GM18502 (cell line): ENCODE data around the gene CBX7.
A peak's percentile ranks its signal among the peaks of the same experiment; 100 is the strongest.

ENCODE experiments used
- ATAC-seq: cut with Tn5 transposase; IDR thresholded peaks from one replicate; pipeline ENCODE4 v1.9.1; 2021; ENCODE audit warnings: mild to moderate bottlenecking; ENCODE audit not compliant: unreplicated experiment, poor library complexity

CBX7 gene

DNA sequence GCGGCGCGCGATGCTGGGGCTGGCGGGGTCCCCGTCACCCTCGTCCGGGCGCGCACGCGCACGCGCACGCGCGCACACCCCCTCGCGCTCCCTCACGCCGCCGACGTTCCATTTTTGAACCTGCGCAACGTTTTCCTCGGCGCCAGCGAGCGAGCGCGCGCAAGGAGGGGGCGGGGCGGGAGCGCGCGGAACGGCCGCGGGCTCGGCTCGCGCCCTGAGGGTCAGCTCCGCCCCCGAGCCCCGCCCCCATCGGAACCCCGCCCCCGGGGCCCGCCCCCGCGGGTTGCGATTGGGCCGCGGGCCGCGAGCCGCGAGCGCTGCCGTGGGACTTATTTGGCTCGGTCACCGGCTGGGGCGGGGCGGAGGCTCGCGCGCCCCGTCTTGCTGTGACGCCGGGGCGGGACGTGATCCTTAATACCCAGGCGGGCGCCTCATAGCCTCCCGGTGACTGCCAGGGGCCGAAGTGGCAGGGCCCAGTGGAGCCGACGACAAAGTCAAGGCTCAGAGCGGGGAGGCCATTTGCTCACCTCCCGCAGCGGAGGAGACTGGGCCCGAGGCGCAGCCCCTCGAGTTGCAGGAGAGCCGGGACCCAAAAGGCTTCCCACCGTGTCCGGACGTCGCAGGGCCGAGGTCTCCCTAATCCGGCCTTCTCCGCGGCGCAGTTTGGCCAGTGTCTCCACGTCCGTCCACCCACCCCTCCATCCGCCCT, at the start of gene CBX7:
Gene CBX7 (minus strand): TSS at position 170 of the 709 bp plus-strand sequence. CDS start 236 bp downstream, outside the sequence.
- peak; percentile 67 for ATAC-seq

- ATAC-seq, result no peak
Measured at GRCh38 chr22:39197578-39197977, 45.1 kb upstream of the CBX7 start.

DNA sequence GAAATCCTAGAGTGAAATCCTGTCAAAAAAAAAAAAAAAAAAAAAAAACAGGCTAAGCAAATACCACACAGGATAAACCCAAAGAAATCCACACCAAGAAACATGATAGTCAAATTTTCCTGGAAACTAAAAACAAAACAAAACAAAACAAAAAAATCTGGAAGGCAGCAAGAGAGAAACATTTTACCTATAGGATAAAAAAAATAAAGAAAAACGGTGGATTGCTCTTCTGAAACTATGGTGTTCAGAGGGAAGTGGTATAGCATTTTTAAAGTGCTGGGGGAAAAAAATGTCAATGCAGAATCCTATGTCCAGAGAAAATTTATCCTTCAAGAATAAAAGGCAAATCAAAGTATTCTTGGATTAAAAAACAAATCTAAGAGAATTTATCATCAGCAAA, 41.6 kb upstream of the CBX7 start:
- ATAC-seq, result no peak

- ATAC-seq, result no peak
Measured at GRCh38 chr22:39188809-39189208, 36.3 kb upstream of the CBX7 start.

- no peak for ATAC-seq
Measured at GRCh38 chr22:39185601-39186012, 33.1 kb upstream of the CBX7 start.

- no peak for ATAC-seq
Measured at GRCh38 chr22:39184586-39185577, 32.4 kb upstream of the CBX7 start.

DNA sequence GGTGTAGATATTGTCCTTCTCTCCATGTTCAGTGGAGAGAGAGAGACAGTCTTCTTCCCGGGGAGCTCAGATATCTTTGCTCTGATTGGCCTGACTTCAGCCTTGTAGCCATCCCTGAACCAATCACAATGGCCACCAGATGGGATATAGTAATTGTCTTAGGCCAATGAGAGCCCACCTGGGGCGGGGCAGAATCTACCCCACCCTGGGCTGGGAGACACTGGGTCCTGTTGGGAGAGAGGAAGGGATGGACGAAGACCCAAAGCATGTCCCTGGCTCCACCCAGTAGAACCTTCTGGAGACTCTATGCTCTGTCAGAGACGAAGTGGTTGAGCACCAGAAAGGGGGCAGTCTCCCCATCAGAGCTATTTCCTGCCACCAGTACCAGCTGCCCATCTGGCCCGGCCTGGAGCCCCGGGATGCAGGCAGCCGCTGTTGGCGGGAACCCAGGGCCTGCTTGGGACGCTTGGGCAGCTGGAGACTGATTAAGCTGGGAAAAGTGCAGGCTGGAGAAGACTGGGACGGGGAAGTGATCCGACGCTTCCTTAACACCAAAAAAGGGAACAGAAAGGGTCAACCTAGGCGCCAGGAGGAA, 31.6 kb upstream of the CBX7 start:
- ATAC-seq, result no peak

DNA sequence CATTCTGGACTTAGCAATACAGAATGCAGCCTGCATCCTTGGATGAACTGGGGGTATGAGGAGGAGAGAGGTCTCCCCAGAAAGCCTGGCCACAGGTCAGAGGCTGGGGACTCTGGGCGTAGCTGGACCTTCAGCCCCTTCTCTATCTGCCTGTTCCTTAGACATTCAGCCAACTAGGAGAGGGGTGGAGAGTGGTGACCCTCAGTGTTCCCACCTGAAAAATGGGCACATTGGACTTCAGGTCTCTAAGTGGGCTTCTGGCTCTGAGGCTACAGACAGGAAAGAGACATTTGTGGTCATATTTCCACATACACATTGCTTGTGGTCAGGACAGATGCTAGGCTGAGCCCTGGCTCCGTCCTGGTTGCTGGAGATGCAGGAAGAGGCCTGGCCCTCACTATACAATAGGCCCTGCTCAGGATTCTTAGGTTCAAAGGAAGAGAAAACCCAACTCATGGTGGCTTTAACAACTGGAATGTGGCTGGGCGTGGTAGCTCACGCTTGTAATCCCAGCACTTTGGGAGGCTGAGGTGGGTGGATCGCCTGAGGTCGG, 30.1 kb upstream of the CBX7 start:
- no peak for ATAC-seq

DNA sequence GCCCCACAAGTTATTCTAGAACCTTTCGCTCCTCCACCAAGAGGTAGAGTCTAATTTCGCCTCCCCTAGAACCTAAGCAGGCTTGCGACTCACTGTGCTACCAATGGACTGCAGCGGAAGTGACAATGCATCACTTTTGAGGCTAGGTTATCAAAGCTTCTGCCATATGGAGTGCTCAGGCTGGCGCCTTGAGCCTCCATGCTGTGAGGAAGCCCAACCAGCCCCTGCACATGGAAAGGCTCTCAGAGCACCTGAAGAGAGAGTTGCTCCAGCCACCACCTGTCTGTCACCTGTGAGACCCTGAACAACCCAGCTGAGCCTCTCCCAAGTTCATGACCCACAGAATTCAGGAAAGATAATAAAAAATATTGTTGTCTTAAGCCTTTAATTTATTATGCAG, 29.3 kb upstream of the CBX7 start:
- ATAC-seq, result no peak

DNA sequence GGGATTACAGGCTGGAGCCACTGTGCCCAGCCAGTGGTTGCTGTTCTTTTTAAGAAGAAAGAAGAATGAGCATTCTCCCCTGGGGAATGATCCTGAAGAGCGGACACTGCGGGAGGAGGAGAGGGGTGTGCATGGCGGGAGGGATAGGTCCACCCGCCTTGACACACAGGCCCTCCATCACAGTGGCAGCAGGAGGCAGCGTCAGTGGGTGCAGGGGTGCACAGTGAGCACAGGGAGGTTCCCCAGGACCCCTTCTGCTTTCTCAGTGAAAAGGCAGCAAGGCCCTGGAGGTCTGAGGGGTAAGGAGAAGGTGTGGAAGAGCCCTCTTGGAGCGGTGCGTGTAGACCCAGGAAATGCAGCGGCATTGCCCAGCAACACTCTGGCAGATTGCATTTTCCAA, 28.9 kb upstream of the CBX7 start:
- ATAC-seq, result no peak

DNA sequence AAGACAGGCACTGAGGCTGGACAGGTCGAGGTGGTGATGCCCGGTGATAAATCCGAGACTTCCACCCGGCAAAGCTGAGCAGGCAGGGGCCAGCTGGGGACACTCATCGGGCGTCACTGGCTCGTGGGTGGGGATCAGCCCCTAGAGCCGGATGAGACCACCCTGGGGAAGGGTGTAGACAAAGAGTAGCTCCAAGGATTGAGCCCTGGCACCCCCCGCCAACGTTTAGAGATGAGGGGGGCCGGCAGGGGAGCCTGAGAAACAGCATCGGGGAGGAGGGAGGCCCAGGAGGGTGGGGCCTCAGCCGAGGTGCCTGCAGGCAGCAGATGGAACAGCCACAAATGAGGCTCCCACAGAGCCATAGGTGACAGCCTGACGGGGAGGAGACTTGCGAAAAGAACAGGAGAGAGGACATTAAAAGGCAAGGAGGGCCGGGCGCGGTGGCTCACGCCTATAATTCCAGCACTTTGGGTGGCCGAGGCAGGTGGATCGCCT, 27.4 kb upstream of the CBX7 start:
- ATAC-seq, result no peak

DNA sequence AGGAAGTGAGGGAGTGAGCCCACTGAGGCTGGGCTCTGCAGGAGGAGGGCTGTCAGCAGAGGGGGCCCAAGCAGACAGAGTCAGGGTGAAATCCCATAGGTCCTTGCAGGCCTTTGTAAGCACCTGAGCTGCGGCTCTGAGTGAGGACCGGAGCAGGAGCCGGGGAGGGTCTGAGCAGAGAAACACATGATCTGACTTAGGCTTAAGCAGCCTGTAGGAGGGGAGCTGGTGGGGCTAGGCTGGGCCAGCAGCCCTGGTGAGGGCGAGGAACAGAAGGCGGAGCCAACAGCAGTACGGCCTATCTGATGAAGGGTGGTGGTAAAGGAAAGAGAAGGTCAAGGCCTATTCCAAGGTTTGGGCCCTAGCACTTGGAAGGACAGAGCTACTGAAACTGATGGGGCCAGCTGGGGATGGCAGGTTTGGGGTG, 26.9 kb upstream of the CBX7 start:
- no peak for ATAC-seq

DNA sequence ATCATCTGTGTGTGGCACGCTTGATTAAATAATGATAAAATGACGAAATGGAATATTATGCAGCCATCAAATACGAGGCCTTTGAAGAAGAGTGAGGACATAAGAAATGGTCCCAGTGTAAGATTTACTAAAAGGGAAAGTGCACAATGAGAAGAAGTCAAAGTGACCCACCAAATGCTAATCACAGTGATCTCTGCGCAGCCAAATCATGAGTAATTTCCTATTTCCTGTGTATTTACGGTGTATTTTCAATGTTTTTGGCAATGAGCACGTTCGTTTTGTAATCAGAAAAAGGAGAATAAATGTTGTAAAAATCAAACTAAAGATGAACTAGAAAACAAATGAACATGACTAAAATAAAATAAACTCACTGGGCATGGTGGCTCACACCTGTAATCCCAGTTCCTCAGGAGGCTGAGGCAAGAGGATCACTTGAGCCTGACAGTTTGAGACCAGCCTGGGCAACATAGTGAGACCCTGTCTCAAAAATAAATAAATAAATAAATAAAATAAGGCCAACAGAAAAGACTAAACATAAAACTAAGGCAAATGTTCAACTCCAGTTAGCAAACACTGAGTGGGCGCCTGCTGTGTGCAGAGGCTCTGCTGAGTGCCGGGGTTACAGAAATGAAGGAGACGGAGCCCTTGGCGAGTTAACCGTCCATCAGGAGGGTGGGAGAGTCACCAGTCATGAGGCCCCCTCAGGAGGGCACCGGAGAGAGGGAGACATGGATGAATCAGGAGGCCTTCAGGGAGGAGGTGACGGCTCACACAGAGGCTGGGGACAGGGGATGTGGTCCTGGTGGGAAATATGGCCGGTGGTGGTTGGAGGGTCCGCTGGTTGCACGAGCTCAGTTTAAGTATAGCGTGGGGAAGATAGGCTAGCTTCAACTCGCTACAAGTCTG, 26.0 kb upstream of the CBX7 start:
- no peak for ATAC-seq

DNA sequence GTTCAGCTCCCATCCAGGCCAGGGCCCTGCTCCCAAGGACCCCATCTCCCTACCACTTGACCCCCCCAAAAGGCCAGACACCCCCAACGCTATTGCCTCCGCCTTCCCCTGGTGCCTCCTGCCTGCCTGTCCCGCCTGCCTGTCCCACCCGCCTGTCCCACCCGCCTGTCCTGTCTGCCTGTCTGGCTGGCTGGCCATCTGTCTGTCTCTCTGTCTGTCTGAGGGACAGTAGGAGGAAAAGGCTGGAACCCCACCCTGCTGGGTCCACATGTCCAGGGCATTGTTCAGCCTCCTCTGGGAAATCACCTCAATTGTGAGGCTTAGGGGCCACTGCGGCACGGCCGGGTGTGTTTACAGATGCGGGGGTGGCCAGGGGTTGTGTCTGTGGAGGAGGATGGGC, 25.3 kb upstream of the CBX7 start:
- no peak for ATAC-seq

- ATAC-seq, result no peak
Measured at GRCh38 chr22:39177456-39177775, 24.9 kb upstream of the CBX7 start.

- no peak for ATAC-seq
Measured at GRCh38 chr22:39176714-39177455, 24.4 kb upstream of the CBX7 start.

GRCh38 chr22:39176143-39176713, 23.7 kb upstream of the CBX7 start:
- ATAC-seq, result no peak

GRCh38 chr22:39175353-39176142, 23.1 kb upstream of the CBX7 start:
- no peak for ATAC-seq
